NB4 (cell line): ENCODE results near the gene RTBDN.

Source experiments
- DNase-seq: peaks from one replicate; pipeline ENCODE4 v3.0.0; 2010; ENCODE audit warnings: low read depth
- H3K4me3 ChIP-seq: one replicate; pipeline ENCODE4 v1.5.1; 2011; ENCODE audit warnings: mild to moderate bottlenecking, low read depth, low read length, moderate library complexity
- MYC ChIP-seq: IDR thresholded peaks from 2 replicates; pipeline ENCODE4 v1.6.1; 2011; ENCODE audit warnings: low read depth, low read length
- POLR2A ChIP-seq: IDR thresholded peaks from 2 replicates; pipeline ENCODE4 v1.6.1; 2011; ENCODE audit warnings: mild to moderate bottlenecking; ENCODE audit not compliant: insufficient read length; ENCODE audit errors: extremely low read depth
- TF ChIP-seq, protein P1 (sequence below): IDR thresholded peaks from one replicate; pipeline ENCODE4 v1.5.1; 2012; ENCODE audit warnings: low read depth, low read length
- TF ChIP-seq, protein P2 (sequence below): IDR thresholded peaks from 2 replicates; pipeline ENCODE4 v1.6.1; 2011; ENCODE audit warnings: low read depth, low read length

Gene RTBDN

DNA sequence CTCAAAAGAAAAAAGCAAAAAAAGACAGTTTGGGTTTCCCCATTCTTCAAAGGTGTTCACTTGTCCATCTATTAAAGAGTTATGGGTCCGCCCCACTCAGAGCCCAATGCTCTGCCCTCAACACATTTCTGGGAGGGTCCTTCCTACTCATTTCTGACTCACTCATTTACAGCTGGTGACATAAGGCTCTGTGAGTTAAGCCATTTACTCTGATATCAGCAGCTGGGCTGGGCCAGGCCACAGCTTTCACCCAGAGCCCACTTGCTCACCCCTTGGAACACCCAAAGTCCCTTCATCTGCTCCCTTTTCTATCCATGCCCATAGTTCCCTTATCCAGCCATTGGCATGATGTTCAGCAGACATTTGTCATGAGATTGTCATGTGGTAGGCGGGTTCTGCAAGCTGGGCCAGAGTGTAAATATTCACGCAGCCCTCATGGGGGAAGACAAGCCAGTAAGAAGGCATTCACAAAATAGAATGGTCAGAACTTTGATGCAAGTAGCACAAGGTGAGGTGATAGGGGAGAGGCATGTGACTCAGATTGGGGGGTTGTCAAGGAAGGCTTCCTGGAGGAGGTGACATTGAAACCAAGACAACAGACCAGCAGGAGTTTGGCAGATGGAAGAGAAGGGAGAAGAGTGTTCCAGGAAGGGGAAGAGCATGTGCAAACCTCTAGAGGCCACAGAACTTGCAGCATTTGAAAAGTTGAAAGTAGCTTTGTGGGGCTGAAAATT lies 9.8 kb upstream of the RTBDN start:
- TF ChIP-seq, protein P1, sequence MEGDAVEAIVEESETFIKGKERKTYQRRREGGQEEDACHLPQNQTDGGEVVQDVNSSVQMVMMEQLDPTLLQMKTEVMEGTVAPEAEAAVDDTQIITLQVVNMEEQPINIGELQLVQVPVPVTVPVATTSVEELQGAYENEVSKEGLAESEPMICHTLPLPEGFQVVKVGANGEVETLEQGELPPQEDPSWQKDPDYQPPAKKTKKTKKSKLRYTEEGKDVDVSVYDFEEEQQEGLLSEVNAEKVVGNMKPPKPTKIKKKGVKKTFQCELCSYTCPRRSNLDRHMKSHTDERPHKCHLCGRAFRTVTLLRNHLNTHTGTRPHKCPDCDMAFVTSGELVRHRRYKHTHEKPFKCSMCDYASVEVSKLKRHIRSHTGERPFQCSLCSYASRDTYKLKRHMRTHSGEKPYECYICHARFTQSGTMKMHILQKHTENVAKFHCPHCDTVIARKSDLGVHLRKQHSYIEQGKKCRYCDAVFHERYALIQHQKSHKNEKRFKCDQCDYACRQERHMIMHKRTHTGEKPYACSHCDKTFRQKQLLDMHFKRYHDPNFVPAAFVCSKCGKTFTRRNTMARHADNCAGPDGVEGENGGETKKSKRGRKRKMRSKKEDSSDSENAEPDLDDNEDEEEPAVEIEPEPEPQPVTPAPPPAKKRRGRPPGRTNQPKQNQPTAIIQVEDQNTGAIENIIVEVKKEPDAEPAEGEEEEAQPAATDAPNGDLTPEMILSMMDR, result no peak
- no peak for TF ChIP-seq MYC
- no peak for TF ChIP-seq POLR2A
- TF ChIP-seq, protein P2, sequence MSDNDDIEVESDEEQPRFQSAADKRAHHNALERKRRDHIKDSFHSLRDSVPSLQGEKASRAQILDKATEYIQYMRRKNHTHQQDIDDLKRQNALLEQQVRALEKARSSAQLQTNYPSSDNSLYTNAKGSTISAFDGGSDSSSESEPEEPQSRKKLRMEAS, result no peak
- no peak overlapping the region for H3K4me3 ChIP-seq
- DNase-seq, result no peak

DNA sequence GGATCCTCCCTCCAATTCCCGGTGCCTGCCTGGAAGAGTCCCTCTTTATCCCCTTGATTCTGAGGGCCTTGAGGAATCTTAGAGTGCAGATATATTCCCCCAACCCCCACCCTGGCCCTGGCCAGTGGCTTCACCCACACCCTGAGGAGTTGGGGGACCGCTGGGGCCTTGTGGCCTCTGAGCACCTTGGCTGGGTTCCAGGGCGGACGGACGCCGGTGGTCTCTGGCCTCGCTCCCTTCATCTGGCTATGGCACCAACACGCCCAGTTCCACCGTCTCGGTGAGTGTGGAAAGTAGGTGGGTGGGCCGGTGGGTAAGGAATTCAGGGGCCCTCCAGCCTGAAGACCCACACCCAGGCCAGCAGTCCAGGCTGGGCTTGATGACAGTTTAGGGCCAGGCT lies 8.9 kb upstream of the RTBDN start:
- H3K4me3 ChIP-seq, result no peak overlapping the region
- DNase-seq, result no peak
- TF ChIP-seq POLR2A, result no peak
- TF ChIP-seq, protein P2, result no peak

DNA sequence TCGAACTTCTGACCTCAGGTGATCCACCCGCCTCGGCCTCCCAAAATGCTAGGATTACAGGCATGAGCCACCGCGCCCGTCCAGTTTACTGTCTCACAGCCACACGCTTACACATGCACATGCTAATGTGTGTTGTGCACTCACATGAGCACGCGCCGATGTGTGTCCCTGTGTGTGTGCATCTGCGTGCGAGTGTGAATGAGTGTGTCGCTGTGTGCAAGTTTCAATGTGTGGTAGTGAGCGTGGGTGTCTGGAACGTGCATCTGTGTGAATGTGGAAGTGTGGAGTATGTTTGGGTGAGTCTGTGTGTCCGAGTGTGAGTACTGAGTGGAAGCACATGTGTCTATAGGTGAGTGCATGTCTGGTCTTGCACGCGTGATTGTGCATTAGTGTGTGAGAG lies 8.1 kb upstream of the RTBDN start:
- H3K4me3 ChIP-seq, result no peak overlapping the region
- no peak for DNase-seq
- TF ChIP-seq MYC (no peak), POLR2A (no peak)
- TF ChIP-seq, protein P2, result no peak
- TF ChIP-seq, protein P1, result no peak

DNA sequence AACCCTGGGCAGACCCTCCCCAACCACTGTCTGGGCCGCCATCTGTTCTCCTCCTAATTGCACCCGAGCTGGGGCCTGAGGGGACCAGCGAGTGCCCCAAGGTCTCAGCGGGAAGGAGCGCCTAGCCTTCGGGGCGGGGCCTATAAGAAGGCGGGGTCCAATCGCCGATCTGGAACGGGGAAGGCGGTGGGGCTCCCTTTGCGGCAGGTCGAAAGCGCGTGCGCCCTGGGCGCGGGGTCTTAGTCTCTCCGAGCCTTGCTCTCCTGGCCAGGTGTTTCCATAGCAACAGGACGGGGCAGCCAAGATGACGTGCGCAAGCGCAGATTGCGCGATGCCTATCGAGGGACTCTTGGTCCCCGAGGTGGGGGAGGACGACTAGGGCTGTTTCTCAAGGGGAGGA lies 6.7 kb upstream of the RTBDN start:
- no peak for DNase-seq
- H3K4me3 ChIP-seq, result no peak overlapping the region
- no peak for TF ChIP-seq MYC
- TF ChIP-seq, protein P1, result no peak

DNA sequence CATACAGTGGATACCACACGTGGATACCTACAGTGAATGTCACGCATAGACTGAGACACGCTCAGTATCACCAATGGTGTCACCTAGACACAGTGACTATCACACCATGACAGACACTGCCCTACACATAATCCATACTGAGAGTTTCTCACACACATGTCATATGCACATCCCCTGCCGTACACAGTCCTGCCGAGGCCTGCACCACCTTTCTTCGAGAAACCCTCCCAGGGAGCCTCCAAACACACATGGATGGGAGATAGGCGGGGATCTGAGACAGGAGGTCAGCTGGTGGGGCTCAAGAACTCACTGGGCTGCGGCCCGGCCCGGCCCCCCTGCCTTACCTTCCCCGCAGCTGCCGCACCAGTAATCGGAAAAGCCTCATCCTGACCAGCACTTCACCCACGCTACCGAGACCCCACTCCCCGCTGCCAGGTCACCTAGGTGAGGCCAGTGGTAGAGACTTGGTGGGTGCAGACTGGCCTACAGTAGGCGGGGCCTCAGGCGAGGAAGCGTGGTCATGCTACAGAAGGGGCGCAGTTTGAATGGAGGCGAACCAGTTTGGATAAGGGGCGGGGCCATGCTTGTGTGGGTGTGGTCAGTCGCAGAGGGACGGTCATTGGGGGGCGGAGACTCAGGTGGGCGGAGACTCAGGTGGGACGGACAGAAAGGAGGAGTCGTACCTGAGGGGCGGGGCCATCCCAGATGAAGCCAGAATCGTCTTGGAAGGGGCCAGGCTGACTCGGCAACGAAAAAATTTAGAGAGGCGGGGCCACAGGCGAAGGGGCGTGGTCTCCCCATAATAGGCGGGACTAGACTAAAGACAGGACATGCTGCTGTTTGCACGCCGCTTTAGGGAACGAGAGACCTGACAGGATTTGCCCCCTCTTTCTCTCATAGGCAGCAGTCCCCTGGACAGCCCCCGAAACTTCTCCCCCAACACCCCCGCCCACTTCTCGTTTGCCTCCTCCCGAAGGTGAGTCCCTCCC lies 6.0 kb upstream of the RTBDN start:
- no peak overlapping the region for H3K4me3 ChIP-seq
- DNase-seq, result peak; percentile 49
- TF ChIP-seq, protein P1, result no peak
- TF ChIP-seq MYC, result no peak

DNA sequence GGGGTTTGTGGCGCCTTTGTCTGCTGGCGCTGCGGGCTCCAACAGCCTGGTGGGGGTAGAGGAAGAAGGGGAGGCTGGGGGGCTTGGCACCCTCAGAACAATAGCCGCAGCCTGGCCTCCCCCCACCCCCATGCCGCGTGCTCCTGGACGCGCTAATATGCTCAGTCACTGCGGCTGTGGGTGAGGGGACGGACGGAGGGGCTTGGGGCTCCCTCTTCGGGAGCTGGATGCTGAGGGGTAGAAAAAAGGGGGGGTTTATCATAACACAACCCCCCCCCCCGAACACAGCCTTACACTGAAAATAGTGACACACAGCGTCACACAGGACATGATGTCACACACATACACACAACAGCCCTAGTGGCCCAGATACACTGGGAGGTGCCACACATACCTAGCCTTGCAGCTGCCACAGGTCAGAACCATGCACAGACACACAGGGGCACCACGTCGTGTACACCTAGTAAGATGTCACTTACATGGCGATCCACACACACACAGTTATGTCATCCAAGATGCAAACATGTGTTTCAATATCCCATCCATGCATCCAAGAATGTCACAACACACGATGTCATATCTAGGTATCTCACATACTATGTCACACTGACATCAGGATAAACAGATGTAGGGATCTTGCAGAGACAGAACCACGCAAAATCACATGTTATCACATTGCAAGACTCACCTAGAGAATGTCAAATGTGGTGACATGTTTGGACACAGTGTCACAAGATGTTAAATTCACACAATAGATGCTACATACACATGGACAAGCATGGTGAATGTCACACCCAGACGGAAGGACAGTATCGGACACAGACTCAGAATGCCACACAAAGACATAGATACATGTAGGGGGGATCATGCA lies 4.7 kb upstream of the RTBDN start:
- TF ChIP-seq, protein P2, result no peak
- TF ChIP-seq MYC (no peak), POLR2A (no peak)
- TF ChIP-seq, protein P1, result no peak
- no peak overlapping the region for H3K4me3 ChIP-seq
- no peak for DNase-seq
